Parathyroid adenoma (tissue), 2 donors: ENCODE measurements around the gene KLK15.

Experiments used
- H2AFZ ChIP-seq: fragments of 300-600 bp; sonication (generic); one replicate; pipeline ENCODE4 v1.7.0; 2017; ENCODE audit warnings: antibody characterized with exemption, mild to moderate bottlenecking
- H3K27ac ChIP-seq: fragments of 300-600 bp; sonication (generic); one replicate; pipeline ENCODE4 v1.7.0; 2017
- H3K27me3 ChIP-seq: fragments of 300-600 bp; sonication (generic); one replicate; pipeline ENCODE4 v1.7.0; 2017; ENCODE audit warnings: low read length; ENCODE audit not compliant: control insufficient read depth, insufficient read depth
- H3K36me3 ChIP-seq: fragments of 300-600 bp; sonication (generic); one replicate; pipeline ENCODE4 v1.7.0; 2017; ENCODE audit warnings: low read length; ENCODE audit not compliant: control insufficient read depth, insufficient read depth
- H3K4me1 ChIP-seq: fragments of 300-600 bp; sonication (generic); one replicate; pipeline ENCODE4 v1.7.0; 2017; ENCODE audit warnings: control low read depth
- H3K4me2 ChIP-seq: fragments of 300-600 bp; sonication (generic); one replicate; pipeline ENCODE4 v1.7.0; 2017; ENCODE audit warnings: low read length
- H3K4me3 ChIP-seq: fragments of 300-600 bp; sonication (generic); one replicate; pipeline ENCODE4 v1.7.0; 2017; ENCODE audit warnings: low read depth, low read length
- H3K79me2 ChIP-seq: fragments of 300-600 bp; sonication (generic); one replicate; pipeline ENCODE4 v1.7.0; 2017; ENCODE audit warnings: control low read depth
- H3K9ac ChIP-seq: fragments of 300-600 bp; sonication (generic); one replicate; pipeline ENCODE4 v1.7.0; 2017; ENCODE audit warnings: mild to moderate bottlenecking
- H3K9me3 ChIP-seq: fragments of 300-600 bp; sonication (generic); one replicate; pipeline ENCODE4 v1.7.0; 2017; ENCODE audit warnings: low read length; ENCODE audit not compliant: control insufficient read depth
- CTCF ChIP-seq: fragments of 300-600 bp; sonication (generic); IDR thresholded peaks from one replicate; pipeline ENCODE4 v1.7.0; 2017; ENCODE audit warnings: antibody characterized with exemption, mild to moderate bottlenecking
- donor health status: primary hyperparathyroidism.

Gene KLK15

GRCh38 chr19:50835785-50836542, 2.6 kb upstream of the KLK15 start:
- Histone ChIP-seq H3K27me3 (no peaks in the 10 kb centered on the region), H3K79me2 (no peaks in the 10 kb centered on the region), H3K27ac (no peak overlapping the region), H3K9ac (no peak overlapping the region), H3K4me3 (peak overlapping the region; percentile 61), H3K4me2 (peak overlapping the region; percentile 61), H3K4me1 (no peaks in the 10 kb centered on the region), H2AFZ (peak overlapping the region; percentile 65), H3K36me3 (no peaks in the 10 kb centered on the region), H3K9me3 (no peaks in the 10 kb centered on the region)
- no peak for TF ChIP-seq CTCF

- no peaks in the 10 kb centered on the region for H3K4me1 ChIP-seq
- H3K27me3 ChIP-seq, result no peaks in the 10 kb centered on the region
- no peak overlapping the region for H3K9ac ChIP-seq
- H3K27ac ChIP-seq, result no peak overlapping the region
- no peak for TF ChIP-seq CTCF
- H2AFZ ChIP-seq, result peak overlapping the region; percentile 65
- no peaks in the 10 kb centered on the region for H3K9me3 ChIP-seq
- no peaks in the 10 kb centered on the region for H3K79me2 ChIP-seq
- H3K4me3 ChIP-seq, result peak overlapping the region; percentile 61
- peak overlapping the region; percentile 61 for H3K4me2 ChIP-seq
- H3K36me3 ChIP-seq, result no peaks in the 10 kb centered on the region
These were observed 1.9 kb upstream of the KLK15 start for GRCh38 chr19:50835103-50835784.

GRCh38 chr19:50833802-50834167, 411 bp upstream of the KLK15 start:
- H3K4me2 ChIP-seq, result no peak overlapping the region
- no peaks in the 10 kb centered on the region for H3K79me2 ChIP-seq
- no peak overlapping the region for H2AFZ ChIP-seq
- no peak overlapping the region for H3K9ac ChIP-seq
- no peaks in the 10 kb centered on the region for H3K36me3 ChIP-seq
- TF ChIP-seq CTCF, result no peak
- H3K9me3 ChIP-seq, result no peaks in the 10 kb centered on the region
- H3K4me3 ChIP-seq, result no peak overlapping the region
- H3K4me1 ChIP-seq, result no peaks in the 10 kb centered on the region
- H3K27ac ChIP-seq, result no peak overlapping the region
- H3K27me3 ChIP-seq, result no peaks in the 10 kb centered on the region

GRCh38 chr19:50832666-50833065, 708 bp downstream of the KLK15 start:
- H3K27me3 ChIP-seq, result no peaks in the 10 kb centered on the region
- H3K9ac ChIP-seq, result no peak overlapping the region
- H3K4me3 ChIP-seq, result no peak overlapping the region
- H3K27ac ChIP-seq, result no peak overlapping the region
- TF ChIP-seq CTCF, result no peak
- H2AFZ ChIP-seq, result no peak overlapping the region
- no peaks in the 10 kb centered on the region for H3K79me2 ChIP-seq
- no peaks in the 10 kb centered on the region for H3K36me3 ChIP-seq
- no peak overlapping the region for H3K4me2 ChIP-seq
- no peaks in the 10 kb centered on the region for H3K9me3 ChIP-seq
- no peaks in the 10 kb centered on the region for H3K4me1 ChIP-seq
